NCI-H69 (cell line): ENCODE measurements around the gene DGKQ.
A peak's percentile ranks its signal among the peaks of the same experiment; 100 is the strongest.
"Not testable (repeated sequence)": the region's sequence is repeated elsewhere in the genome, so short reads cannot be mapped to it uniquely, and the experiment has no call there.

Experiments
- DNase-seq: peaks from one replicate; lab custom pipeline; 2025; lab: John Stamatoyannopoulos, UW

DGKQ gene

GRCh38 chr4:1010395-1011021 is 37.1 kb upstream of the DGKQ start:
- DNase-seq = peak; percentile 61

- DNase-seq = peak; percentile 64
Observed at GRCh38 chr4:1009542-1010394, 36.4 kb upstream of the DGKQ start.

GRCh38 chr4:1008840-1009541 is 35.6 kb upstream of the DGKQ start:
- peak; percentile 24 for DNase-seq

GRCh38 chr4:1006856-1007255 is 33.5 kb upstream of the DGKQ start:
- no peak for DNase-seq

GRCh38 chr4:1004557-1005485 is 31.5 kb upstream of the DGKQ start:
- no peak for DNase-seq

- no peak for DNase-seq
Observed at GRCh38 chr4:1004071-1004418, 30.7 kb upstream of the DGKQ start.

- no peak for DNase-seq
Observed at GRCh38 chr4:1003271-1004070, 30.1 kb upstream of the DGKQ start.

GRCh38 chr4:1002631-1003251 is 29.4 kb upstream of the DGKQ start:
- DNase-seq = no peak

GRCh38 chr4:1002131-1002630 is 28.8 kb upstream of the DGKQ start:
- peak; percentile 19 for DNase-seq

- no peak for DNase-seq
Observed at GRCh38 chr4:1001561-1002130, 28.3 kb upstream of the DGKQ start.

- DNase-seq = no peak
Observed at GRCh38 chr4:1000686-1001260, 27.4 kb upstream of the DGKQ start.

GRCh38 chr4:999882-1000425 is 26.6 kb upstream of the DGKQ start:
- no peak for DNase-seq

- not testable (repeated sequence) for DNase-seq
Observed at GRCh38 chr4:999240-999863, 26.0 kb upstream of the DGKQ start.

- DNase-seq = no peak
Observed at GRCh38 chr4:998096-998691, 24.8 kb upstream of the DGKQ start.

GRCh38 chr4:997375-998071 is 24.2 kb upstream of the DGKQ start:
- DNase-seq = peak; percentile 27

- DNase-seq = no peak
Observed at GRCh38 chr4:996997-997374, 23.6 kb upstream of the DGKQ start.

GRCh38 chr4:996030-996996 is 22.9 kb upstream of the DGKQ start:
- no peak for DNase-seq
